CD14-positive monocyte (primary cell): ENCODE measurements around the gene CCND1. TPM values are rescaled to one million over a fixed set of nuclear protein-coding genes. Genes with fewer than 3 reads are reported as not detected.

Experiments used
- DNase-seq, 3 donors: peaks; one replicate each; pipeline ENCODE4 v3.0.0-alpha.2; 2011 to 2022
- H2AFZ ChIP-seq: 2 replicates; pipeline ENCODE4 v1.6.0; 2012; ENCODE audit warnings: mild to moderate bottlenecking, low read depth, low read length, inconsistent platforms; ENCODE audit not compliant: insufficient read depth, poor library complexity, severe bottlenecking
- H3K27ac ChIP-seq, 2 donors: 1 replicate in 1 of 2; 2 replicates in 1 of 2; pipeline ENCODE4 v1.5.1; 2012 to 2013; ENCODE audit warnings: low read length in 2 of 2, control low read depth in 1 of 2, inconsistent platforms in 1 of 2, low read depth in 1 of 2, mild to moderate bottlenecking in 1 of 2
- H3K27me3 ChIP-seq, 2 donors: one replicate each; pipeline versions ENCODE4 v1.6.0 to v1.6.1; 2011 to 2013; ENCODE audit warnings: low read length in 2 of 2; ENCODE audit not compliant: control insufficient read depth in 2 of 2, insufficient read depth in 2 of 2
- H3K36me3 ChIP-seq, 2 donors: replicated peaks in 1 of 2; 1 replicate in 1 of 2; 2 replicates in 1 of 2; pipeline versions ENCODE4 v1.5.1 to v1.6.1; 2012 to 2013; ENCODE audit warnings: low read length in 2 of 2, control low read depth in 1 of 2, inconsistent platforms in 1 of 2, mild to moderate bottlenecking in 1 of 2; ENCODE audit not compliant: insufficient read depth in 2 of 2, control insufficient read depth in 1 of 2
- H3K4me1 ChIP-seq, 2 donors: 1 replicate in 1 of 2; 2 replicates in 1 of 2; pipeline versions ENCODE4 v1.5.1 to v1.6.1; 2012 to 2013; ENCODE audit warnings: low read length in 2 of 2, control low read depth in 1 of 2, inconsistent platforms in 1 of 2, mild to moderate bottlenecking in 1 of 2, moderate library complexity in 1 of 2; ENCODE audit not compliant: insufficient read depth in 2 of 2, control insufficient read depth in 1 of 2
- H3K4me2 ChIP-seq: replicated peaks from 2 replicates; pipeline ENCODE3; 2012; ENCODE audit warnings: low read length, moderate library complexity, mild to moderate bottlenecking; ENCODE audit not compliant: poor library complexity, severe bottlenecking; ENCODE audit errors: extremely low read depth
- H3K4me3 ChIP-seq, 3 experiments: fragments of 200-600 bp in 1 of 3; sonication (generic) in 1 of 3; replicated peaks in 1 of 3; 1 replicate in 2 of 3; 2 replicates in 1 of 3; pipeline ENCODE4 v1.5.1; 2011 to 2013; ENCODE audit warnings: low read length in 3 of 3, mild to moderate bottlenecking in 3 of 3, control low read depth in 2 of 3, low read depth in 2 of 3, inconsistent platforms in 1 of 3, moderate library complexity in 1 of 3
- H3K79me2 ChIP-seq: 2 replicates; pipeline ENCODE4 v1.6.0; 2012; ENCODE audit warnings: mild to moderate bottlenecking, control low read depth, inconsistent platforms, low read length, moderate library complexity; ENCODE audit not compliant: insufficient read depth
- H3K9ac ChIP-seq: 2 replicates; pipeline ENCODE4 v1.6.0; 2017; ENCODE audit warnings: low read length, mild to moderate bottlenecking; ENCODE audit not compliant: insufficient read depth, poor library complexity, severe bottlenecking
- H3K9me3 ChIP-seq, 2 donors: replicated peaks in 1 of 2; 1 replicate in 1 of 2; 2 replicates in 1 of 2; pipeline versions ENCODE4 v1.5.1 to v1.6.1; 2012 to 2013; ENCODE audit warnings: low read length in 2 of 2, control low read depth in 1 of 2; ENCODE audit not compliant: control insufficient read depth in 1 of 2, insufficient read depth in 1 of 2
- H4K20me1 ChIP-seq: 2 replicates; pipeline ENCODE4 v1.6.0; 2012; ENCODE audit warnings: mild to moderate bottlenecking, low read length, control low read depth, moderate library complexity; ENCODE audit not compliant: insufficient read depth
- H3K27ac Mint-ChIP-seq, 7 donors: one replicate each; pipeline ENCODE4 v1.8.0; 2020; ENCODE audit warnings: mild to moderate bottlenecking in 7 of 7, mixed read lengths in 7 of 7, moderate library complexity in 6 of 7, inconsistent platforms in 2 of 7
- H3K27me3 Mint-ChIP-seq, 3 donors: one replicate each; pipeline ENCODE4 v1.8.0; 2021 to 2022; ENCODE audit warnings: low read depth in 3 of 3, mild to moderate bottlenecking in 3 of 3, mixed read lengths in 3 of 3, moderate library complexity in 3 of 3, inconsistent platforms in 1 of 3
- H3K36me3 Mint-ChIP-seq, 2 donors: one replicate each; pipeline ENCODE4 v1.8.0; 2020; ENCODE audit warnings: mixed read lengths in 2 of 2, inconsistent platforms in 1 of 2, mild to moderate bottlenecking in 1 of 2
- H3K4me1 Mint-ChIP-seq: one replicate; pipeline ENCODE4 v1.8.0; 2020; ENCODE audit warnings: mild to moderate bottlenecking, mixed read lengths
- H3K4me3 Mint-ChIP-seq, 2 donors: one replicate each; pipeline ENCODE4 v1.8.0; 2020; ENCODE audit warnings: mild to moderate bottlenecking in 2 of 2, mixed read lengths in 2 of 2, moderate library complexity in 1 of 2
- H3K9me3 Mint-ChIP-seq, 7 donors: one replicate each; pipeline ENCODE4 v1.8.0; 2020 to 2022; ENCODE audit warnings: mixed read lengths in 7 of 7, mild to moderate bottlenecking in 6 of 7, moderate library complexity in 6 of 7, inconsistent platforms in 2 of 7
- CTCF ChIP-seq: fragments of 200-600 bp; IDR thresholded peaks from one replicate; pipeline ENCODE4 v1.8.0; 2022; ENCODE audit warnings: antibody characterized with exemption, mild to moderate bottlenecking
- WGBS: methylation state at CpG from one replicate; pipeline ENCODE4 v1.1.5; 2013; ENCODE audit warnings: missing lambda C conversion rate; ENCODE audit not compliant: insufficient coverage; 5-methylcytosine and 5-hydroxymethylcytosine counted together
- intact Hi-C, 2 donors: fragments of 100-400 bp; cut with micrococcal nuclease; formaldehyde crosslinking; loops; one replicate each; pipeline versions ENCODE4 v1.15.0 to v1.15.1; 2023
- polyA plus RNA-seq, 3 donors: library from polyadenylated mRNA; depleted of rRNA in 1 of 3; unstranded in 2 of 3; stranded (reverse) in 1 of 3; fragments of 300-500 nt in 2 of 3; fragments of >200 nt in 1 of 3; fragmentation: Illumina TruSeq in 2 of 3; gene quantifications; 1 replicate in 2 of 3; 2 replicates in 1 of 3; pipeline ENCODE4 v1.2.3, GENCODE V29; 2012 to 2021

CCND1 gene
- polyA plus RNA-seq, 3 donors: 0.01 TPM; not detected in 2

- Mint-ChIP-seq H3K27ac (no peak overlapping the region), H3K36me3 (no peaks in the 10 kb centered on the region), H3K27me3 (peaks cover 11 to 24% (median 14%) of the 10 kb centered on the region in 3 donors), H3K4me1 (no peaks in the 10 kb centered on the region), H3K9me3 (peaks cover 10 to 23% (median 17%) of the 10 kb centered on the region in 7 donors), H3K4me3 (peak overlapping the region in 1 of 2 donors; percentile 6)
- H3K36me3 ChIP-seq: no peaks in the 10 kb centered on the region
- peaks cover 0 to 5% of the 10 kb centered on the region in 2 donors for H3K27me3 ChIP-seq
- 93% methylated on average over 13 of the region's 14 CpGs for WGBS
- H3K4me1 ChIP-seq: no peaks in the 10 kb centered on the region
- intact Hi-C loops: no loop called here
- no peak for TF ChIP-seq CTCF
- H3K9ac ChIP-seq: no peak overlapping the region
- no peak overlapping the region for H2AFZ ChIP-seq
- no peak overlapping the region for H3K4me2 ChIP-seq
- DNase-seq: no peak
- peaks cover 15 to 19% of the 10 kb centered on the region in 2 donors for H3K9me3 ChIP-seq
- no peak overlapping the region for H3K27ac ChIP-seq
- H3K79me2 ChIP-seq: no peaks in the 10 kb centered on the region
- no peak overlapping the region for H3K4me3 ChIP-seq
- H4K20me1 ChIP-seq: no peaks in the 10 kb centered on the region
These were observed 13.4 kb upstream of the CCND1 start for GRCh38 chr11:69627551-69627950.

- no peak overlapping the region for H3K4me3 ChIP-seq
- H3K27me3 ChIP-seq: peaks cover 0 to 17% of the 10 kb centered on the region in 2 donors
- TF ChIP-seq CTCF: no peak
- DNase-seq: no peak
- intact Hi-C loops: no loop called here
- Mint-ChIP-seq H3K36me3 (no peaks in the 10 kb centered on the region), H3K4me1 (no peaks in the 10 kb centered on the region), H3K27ac (no peak overlapping the region), H3K4me3 (no peak overlapping the region), H3K9me3 (peaks cover 10 to 23% (median 18%) of the 10 kb centered on the region in 7 donors), H3K27me3 (peaks cover 21 to 40% (median 26%) of the 10 kb centered on the region in 3 donors)
- no peaks in the 10 kb centered on the region for H3K79me2 ChIP-seq
- H2AFZ ChIP-seq: no peak overlapping the region
- H3K36me3 ChIP-seq: no peaks in the 10 kb centered on the region
- H3K9me3 ChIP-seq: peaks cover 15 to 19% of the 10 kb centered on the region in 2 donors
- WGBS: no CpG with 5 or more reads among the region's 2 CpGs
- no peak overlapping the region for H3K4me2 ChIP-seq
- no peaks in the 10 kb centered on the region for H3K4me1 ChIP-seq
- H3K27ac ChIP-seq: no peak overlapping the region
- no peaks in the 10 kb centered on the region for H4K20me1 ChIP-seq
- no peak overlapping the region for H3K9ac ChIP-seq
These were observed 10.9 kb upstream of the CCND1 start for GRCh38 chr11:69630017-69630416.
